HG03521 (cell line): Measurements from ENCODE around the gene TTN.

Source experiments
- ATAC-seq: cut with Tn5 transposase; IDR thresholded peaks from one replicate; pipeline ENCODE4 v1.9.1; 2021; ENCODE audit warnings: mild to moderate bottlenecking, moderate library complexity; ENCODE audit not compliant: unreplicated experiment

The TTN gene

GRCh38 chr2:178756343-178756742 is 50.9 kb downstream of the TTN start:
- no peak for ATAC-seq

GRCh38 chr2:178747767-178748166 is 59.5 kb downstream of the TTN start:
- ATAC-seq = no peak

DNA sequence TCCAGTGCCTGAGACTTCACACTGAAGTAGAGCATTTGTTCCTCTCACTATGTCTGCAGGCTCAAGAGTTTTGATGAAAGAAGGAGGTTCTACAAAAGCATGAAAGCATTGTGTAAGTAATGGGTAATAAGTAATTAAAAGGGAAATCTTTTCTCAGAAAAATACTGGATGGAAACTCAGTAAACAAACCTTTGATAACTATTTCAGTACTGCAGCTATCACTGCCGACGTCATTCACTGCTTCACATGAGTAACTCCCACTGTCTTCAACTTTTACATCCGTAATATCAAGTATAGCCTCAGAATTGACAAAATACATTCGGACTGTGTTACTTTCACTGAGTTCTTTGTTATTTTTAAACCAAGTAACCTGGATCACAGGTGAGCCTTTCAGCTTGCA is 72.7 kb downstream of the TTN start:
- ATAC-seq = no peak

DNA sequence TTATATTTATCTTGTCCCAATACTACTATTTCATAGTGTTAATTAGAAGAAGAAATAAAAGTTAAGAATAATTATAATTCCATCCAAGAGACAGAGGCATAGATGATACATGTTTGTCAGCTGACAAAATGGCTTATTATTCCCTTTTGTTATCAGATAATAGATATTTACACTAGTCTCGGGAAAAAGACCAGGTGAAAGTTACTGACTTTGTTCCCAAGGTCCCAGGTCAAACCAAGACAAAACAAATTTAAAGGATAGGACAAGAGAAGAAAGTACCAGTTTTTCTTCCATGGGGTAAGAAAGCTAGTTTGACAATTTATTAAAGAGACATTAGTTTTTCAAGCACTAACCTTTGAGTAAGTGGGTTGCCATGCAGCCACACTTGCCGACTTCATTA is 73.2 kb downstream of the TTN start:
- ATAC-seq = no peak

DNA sequence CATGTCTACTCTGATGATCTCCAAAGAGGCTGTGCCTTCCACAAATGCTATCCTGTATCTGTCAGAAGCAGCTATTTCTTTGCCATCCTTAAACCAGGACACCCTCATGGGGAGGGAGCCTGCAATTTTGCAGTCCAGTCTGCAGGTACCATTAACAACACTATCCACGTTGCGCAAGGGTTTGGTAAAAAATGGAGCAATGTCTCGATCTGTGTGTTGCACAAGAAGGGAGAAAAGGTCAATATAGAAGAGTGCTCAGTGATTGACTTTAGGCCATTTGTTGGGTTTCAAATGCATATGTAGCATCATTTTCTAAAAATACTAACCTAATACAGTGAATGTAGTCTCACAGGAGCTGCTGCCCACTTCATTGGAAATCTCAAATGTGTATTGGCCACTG is 74.3 kb downstream of the TTN start:
- ATAC-seq = no peak

DNA sequence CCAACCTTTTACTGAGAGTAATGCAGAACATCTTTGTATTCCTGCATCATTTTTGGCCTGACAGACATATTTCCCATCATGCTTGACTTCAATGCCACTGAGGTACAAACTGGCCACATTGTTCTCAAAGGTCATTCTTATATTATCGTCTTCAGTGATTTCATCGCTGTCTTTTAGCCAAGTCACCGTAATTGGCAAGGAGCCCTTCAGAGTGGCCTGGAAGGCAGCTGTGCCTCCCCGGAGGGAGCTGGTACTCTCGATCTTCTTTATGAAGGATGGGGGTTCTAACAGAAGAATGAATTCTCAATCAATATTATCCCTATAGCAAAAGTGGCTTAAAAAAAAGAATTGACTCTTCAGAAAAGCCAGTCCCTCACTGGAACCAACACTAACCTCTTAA is 75.9 kb downstream of the TTN start:
- ATAC-seq = no peak

DNA sequence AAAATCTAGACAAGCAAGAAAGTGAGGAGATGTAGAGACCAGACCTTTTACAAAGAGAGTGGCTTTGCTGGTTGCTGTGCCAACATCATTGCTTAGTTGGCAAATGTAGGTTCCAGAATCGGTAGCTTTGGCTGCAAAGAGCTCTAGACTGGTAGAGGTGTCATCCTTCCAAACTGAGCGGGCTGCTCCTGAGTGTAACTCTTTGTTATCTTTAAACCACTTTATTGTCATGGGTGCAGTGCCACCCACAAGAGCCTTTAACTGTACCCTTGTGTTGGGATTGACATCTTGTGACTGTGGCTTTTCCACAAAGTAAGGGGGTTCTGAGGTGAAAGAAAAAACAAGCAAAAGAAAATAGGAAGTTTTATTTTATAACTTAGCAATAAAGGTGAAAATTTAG is 77.2 kb downstream of the TTN start:
- ATAC-seq = no peak

DNA sequence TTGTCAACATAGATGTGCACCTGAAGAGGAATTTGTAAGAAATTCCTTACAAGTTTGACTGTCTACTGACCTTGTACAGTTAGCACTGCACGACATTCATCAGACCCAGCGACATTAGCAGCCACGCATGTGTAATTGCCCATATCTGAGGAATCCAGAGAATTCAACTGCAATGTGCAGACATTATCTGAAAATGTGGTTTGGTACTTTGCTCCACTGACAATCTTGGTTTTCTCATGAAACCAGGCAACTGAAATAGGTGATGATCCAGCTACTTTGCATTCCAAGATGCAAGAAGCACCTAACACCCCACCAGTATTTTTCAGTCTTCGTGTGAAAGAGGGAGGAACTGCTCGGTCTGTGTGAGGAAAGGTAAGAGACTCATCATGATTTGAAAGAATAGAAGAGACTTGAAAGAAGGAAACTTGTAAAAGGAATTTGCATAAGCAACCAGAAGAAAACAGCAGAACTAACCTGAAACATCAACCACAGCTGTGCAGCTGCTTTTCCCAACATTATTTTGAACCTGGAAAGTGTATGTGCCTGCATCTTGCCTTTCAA is 83.4 kb downstream of the TTN start:
- no peak for ATAC-seq

GRCh38 chr2:178722296-178722695 is 84.9 kb downstream of the TTN start:
- ATAC-seq = no peak

GRCh38 chr2:178718988-178719387 is 88.2 kb downstream of the TTN start:
- ATAC-seq = no peak

- ATAC-seq = no peak
These were observed 88.9 kb downstream of the TTN start for GRCh38 chr2:178718283-178718682.

GRCh38 chr2:178716394-178716793 is 90.8 kb downstream of the TTN start:
- ATAC-seq = no peak

GRCh38 chr2:178715366-178715765 is 91.9 kb downstream of the TTN start:
- ATAC-seq = no peak

DNA sequence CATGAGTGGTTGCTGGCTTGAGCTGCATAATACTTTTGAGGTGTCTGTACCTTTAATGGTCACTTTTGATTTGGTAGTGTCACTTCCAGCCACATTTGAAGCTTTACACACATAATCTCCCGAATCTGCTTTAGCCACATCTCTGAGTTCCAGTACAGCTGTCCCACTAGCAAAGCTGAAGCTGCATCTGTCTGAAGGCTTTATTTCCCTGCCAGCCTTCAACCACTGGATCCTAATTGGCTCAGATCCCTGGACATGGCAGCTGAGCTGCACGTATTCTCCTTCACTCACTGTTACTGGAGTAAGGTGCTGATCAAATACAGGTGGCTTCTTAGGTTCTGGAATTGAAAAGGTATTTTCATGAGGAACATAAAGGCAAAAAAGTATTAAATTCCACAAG is 99.7 kb downstream of the TTN start:
- ATAC-seq = no peak

GRCh38 chr2:178704876-178705275 is 102.3 kb downstream of the TTN start:
- no peak for ATAC-seq

DNA sequence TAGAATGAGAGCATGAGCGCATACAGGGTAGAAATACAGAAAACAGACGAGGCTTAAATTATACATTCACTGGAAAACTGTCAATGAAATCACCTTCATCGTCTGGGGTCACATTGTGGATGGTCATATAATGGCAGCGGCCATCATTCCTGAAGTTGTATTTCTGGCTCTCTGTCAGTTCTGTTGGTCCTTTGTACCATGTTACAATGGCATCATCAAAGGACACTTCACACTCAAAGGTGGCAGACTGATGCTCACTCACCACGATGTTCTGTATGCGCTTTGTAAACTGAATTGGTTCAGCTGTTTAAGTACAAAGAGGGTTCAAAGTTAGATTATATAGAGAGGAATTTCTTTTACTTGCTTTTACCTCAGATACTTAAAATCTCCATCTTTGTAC is 104.9 kb downstream of the TTN start:
- ATAC-seq = no peak

DNA sequence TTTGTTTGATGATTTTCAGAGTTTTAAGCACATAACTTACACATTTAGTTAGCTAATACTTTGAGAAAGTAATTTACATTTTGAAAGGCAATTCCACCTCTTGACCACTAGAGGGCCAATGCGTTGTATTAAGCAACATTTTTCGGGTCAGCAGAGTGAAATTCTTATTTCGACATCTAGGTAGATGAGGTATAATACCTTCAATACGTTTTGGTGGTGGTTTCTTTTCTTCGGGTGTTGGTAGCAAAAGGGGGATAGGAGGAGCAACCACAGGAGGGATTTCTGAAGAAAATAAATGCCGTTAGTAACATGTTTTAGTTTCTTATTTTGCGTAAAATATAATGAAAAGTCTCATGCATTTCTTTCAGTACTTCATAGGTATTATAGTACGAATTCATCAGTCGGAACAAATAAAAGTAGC is 106.3 kb downstream of the TTN start:
- ATAC-seq = no peak

GRCh38 chr2:178700136-178700535 is 107.1 kb downstream of the TTN start:
- no peak for ATAC-seq

DNA sequence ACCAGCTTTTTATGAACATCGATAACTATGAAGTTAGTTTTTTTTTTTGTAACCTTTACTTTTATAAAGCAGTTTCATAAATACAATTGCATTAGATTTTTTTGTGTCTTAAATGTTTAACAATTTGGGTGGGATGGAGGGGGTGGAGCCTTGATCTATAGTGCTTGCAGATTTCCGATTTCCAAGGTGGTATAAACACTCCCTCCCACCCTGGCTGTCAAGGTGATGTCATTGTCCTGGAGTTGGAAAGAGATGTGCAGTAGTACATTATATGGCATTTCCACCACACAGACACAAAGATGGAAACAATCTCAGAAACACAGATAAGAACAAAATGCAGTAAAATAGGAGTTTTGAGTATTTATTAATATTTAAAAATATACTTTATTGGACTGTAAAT is 114.4 kb downstream of the TTN start:
- no peak for ATAC-seq

DNA sequence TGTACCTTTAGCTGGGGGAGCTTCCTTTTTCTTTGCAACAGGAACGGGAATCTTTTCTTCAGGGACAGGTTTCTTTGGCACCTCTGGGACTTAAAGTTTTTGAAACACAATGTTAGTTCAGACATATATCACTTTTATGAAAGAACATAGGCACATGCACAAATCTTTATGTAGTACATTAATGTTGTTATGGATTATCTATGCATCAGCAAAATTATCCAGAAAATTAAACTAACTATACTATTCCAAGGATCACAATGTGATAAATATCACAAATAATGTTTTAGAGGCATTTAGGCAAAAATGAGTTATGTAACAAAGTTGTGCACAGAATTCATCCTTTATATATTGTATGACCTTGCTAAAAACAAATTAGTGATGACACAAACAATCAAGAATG is 117.4 kb downstream of the TTN start:
- no peak for ATAC-seq

DNA sequence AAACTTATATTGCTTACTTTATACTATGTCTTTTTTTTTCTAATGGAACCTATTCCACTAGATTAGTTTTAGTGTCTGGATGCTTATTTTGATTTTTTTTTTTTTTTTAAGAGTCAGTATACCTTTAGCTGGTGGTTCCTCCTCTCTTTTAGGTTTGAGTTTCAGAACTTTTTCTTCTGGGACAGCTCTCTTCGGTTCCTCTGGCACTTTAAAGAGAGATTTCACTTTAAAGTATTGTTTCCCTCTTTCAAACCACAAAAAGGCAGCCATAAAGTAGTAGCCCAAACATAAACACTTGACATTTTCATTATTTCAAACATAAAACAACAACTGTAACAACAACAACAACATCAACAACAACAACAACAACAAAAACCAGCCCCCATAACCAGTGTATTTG is 123.3 kb downstream of the TTN start:
- no peak for ATAC-seq

GRCh38 chr2:178681081-178681480 is 126.1 kb downstream of the TTN start:
- no peak for ATAC-seq

DNA sequence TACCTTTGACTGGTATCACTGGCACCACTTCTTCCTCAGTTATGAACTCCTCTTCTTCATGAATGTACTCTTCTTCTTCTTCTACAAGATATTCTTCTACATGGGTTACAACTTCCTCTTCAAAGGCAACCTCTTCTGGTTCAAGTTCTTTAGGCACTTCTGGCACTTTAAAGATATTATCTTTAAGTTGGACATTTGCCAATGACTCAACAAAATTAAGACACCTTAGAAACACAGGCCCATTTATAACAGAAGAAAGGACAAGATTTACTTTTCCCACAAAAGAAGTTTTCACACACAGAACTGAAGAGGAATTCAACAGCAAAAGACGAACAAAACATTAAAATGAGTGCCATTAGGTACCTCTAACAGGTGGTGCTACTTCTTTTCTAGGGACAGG is 127.3 kb downstream of the TTN start:
- ATAC-seq = no peak

DNA sequence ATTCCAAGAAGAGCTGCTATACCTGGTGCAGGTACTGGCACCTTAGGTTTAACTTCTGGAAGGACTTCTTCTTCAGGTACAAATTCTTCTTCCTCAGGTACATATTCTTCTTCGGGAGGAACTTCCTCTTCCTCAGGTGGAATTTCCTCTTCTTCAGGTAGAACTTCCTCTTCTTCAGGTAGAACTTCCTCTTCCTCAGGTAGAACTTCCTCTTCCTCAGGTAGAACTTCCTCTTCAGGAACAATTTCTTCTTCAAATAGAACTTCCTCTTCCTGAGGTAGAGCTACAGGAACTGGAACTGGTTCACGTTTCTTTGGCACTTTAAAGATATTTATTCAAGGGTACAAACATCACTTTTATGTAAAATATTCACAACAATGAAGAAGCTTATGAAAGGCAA is 129.6 kb downstream of the TTN start:
- no peak for ATAC-seq
